PC-3 (cell line): ENCODE measurements around the gene ALKAL2. TPM values are rescaled to one million over a fixed set of nuclear protein-coding genes. Genes with fewer than 3 reads are reported as not detected.

Experiments used
- ATAC-seq: fragments of 200-7000 bp; cut with Tn5 transposase; 2 replicates; pipeline ENCODE4 v1.9.1; 2020; ENCODE audit warnings: mild to moderate bottlenecking, moderate library complexity
- BruUV-seq: library from RNA; stranded (reverse); fragments of 400-500 nt; replicated peaks from 2 replicates; lab custom pipeline; 2021; lab: Mats Ljungman, UMichigan
- CTCF ChIA-PET: fragments of 300-600 bp; sonication (Branson Sonifier 250); formaldehyde crosslinking; loops from one replicate; lab custom pipeline; 2022; ENCODE audit warnings: antibody characterized with exemption; lab: Charles Lee
- POLR2A ChIA-PET: fragments of 300-600 bp; sonication (Branson Sonifier 250); formaldehyde crosslinking; loops from one replicate; lab custom pipeline; 2022; ENCODE audit warnings: antibody characterized with exemption; ENCODE audit not compliant: unreplicated experiment; lab: Charles Lee
- DNase-seq: peaks from one replicate; pipeline ENCODE4 v3.0.0-alpha.2; 2015
- H2AFZ ChIP-seq: fragments of 300-600 bp; sonication (generic); 2 replicates; pipeline ENCODE4 v1.6.0; 2016; ENCODE audit warnings: antibody characterized with exemption, low read length
- H3F3A ChIP-seq: fragments of 300-600 bp; sonication (generic); one replicate; pipeline ENCODE4 v1.6.0; 2017; ENCODE audit warnings: antibody characterized with exemption, low read length, control low read depth, mild to moderate bottlenecking; ENCODE audit not compliant: unreplicated experiment
- H3K27ac ChIP-seq: fragments of 300-600 bp; sonication (generic); 2 replicates; pipeline ENCODE4 v1.5.1; 2016; ENCODE audit warnings: mild to moderate bottlenecking, low read length
- H3K27me3 ChIP-seq: fragments of 300-600 bp; sonication (generic); 2 replicates; pipeline ENCODE4 v1.6.1; 2016; ENCODE audit warnings: low read length, mixed read lengths
- H3K36me3 ChIP-seq: fragments of 300-600 bp; sonication (generic); 2 replicates; pipeline ENCODE4 v1.6.1; 2016; ENCODE audit warnings: low read depth, mixed run types, low read length, mixed read lengths
- H3K4me1 ChIP-seq: fragments of 300-600 bp; sonication (generic); 2 replicates; pipeline ENCODE4 v1.5.1; 2016; ENCODE audit warnings: low read length; ENCODE audit not compliant: insufficient read depth
- H3K4me2 ChIP-seq: fragments of 300-600 bp; sonication (generic); 2 replicates; pipeline ENCODE4 v1.6.0; 2016; ENCODE audit warnings: low read length
- H3K4me3 ChIP-seq: fragments of 300-600 bp; sonication (generic); 2 replicates; pipeline ENCODE4 v1.5.1; 2016; ENCODE audit warnings: mild to moderate bottlenecking, low read length, mixed read lengths
- H3K79me2 ChIP-seq: fragments of 300-600 bp; sonication (generic); 2 replicates; pipeline ENCODE4 v1.6.1; 2017; ENCODE audit warnings: low read length, mixed read lengths
- H3K9ac ChIP-seq: fragments of 300-600 bp; sonication (generic); 2 replicates; pipeline ENCODE4 v1.6.0; 2016; ENCODE audit warnings: mild to moderate bottlenecking, low read length
- H3K9me2 ChIP-seq: fragments of 300-600 bp; sonication (generic); replicated peaks from 2 replicates; pipeline ENCODE4 v1.6.1; 2016; ENCODE audit warnings: mixed run types, low read length, mixed read lengths
- H3K9me3 ChIP-seq: fragments of 300-600 bp; sonication (generic); 2 replicates; pipeline ENCODE4 v1.6.1; 2016; ENCODE audit warnings: low read length, mixed read lengths
- H4K20me1 ChIP-seq: fragments of 300-600 bp; sonication (generic); 2 replicates; pipeline ENCODE4 v1.6.1; 2016; ENCODE audit warnings: low read length, mixed read lengths
- EZH2 ChIP-seq: fragments of 300-600 bp; sonication (generic); IDR thresholded peaks from one replicate; pipeline ENCODE4 v1.6.1; 2017; ENCODE audit warnings: antibody characterized with exemption, mild to moderate bottlenecking, low read length; ENCODE audit not compliant: unreplicated experiment
- EZH2phosphoT487 ChIP-seq: fragments of 300-600 bp; sonication (generic); IDR thresholded peaks from 2 replicates; pipeline ENCODE4 v1.6.1; 2018; ENCODE audit warnings: mild to moderate bottlenecking, antibody characterized with exemption, low read length, borderline replicate concordance
- intact Hi-C: fragments of 100-400 bp; cut with micrococcal nuclease; formaldehyde crosslinking; loops from 2 replicates; pipeline ENCODE4 v1.9.0; 2023
- total RNA-seq: library from RNA; depleted of rRNA; stranded (reverse); fragments of >200 nt; gene quantifications from 2 replicates; pipeline ENCODE4 v1.2.3, GENCODE V29; 2014
- TF ChIP-seq, protein P1 (sequence below): fragments of 300-600 bp; sonication (generic); conservative IDR thresholded peaks from 2 replicates; pipeline ENCODE4 v1.5.1; 2017; ENCODE audit warnings: antibody characterized with exemption, low read depth, mild to moderate bottlenecking, low read length

Gene ALKAL2
- total RNA-seq, 1 experiment from 2014 or later = not detected

DNA sequence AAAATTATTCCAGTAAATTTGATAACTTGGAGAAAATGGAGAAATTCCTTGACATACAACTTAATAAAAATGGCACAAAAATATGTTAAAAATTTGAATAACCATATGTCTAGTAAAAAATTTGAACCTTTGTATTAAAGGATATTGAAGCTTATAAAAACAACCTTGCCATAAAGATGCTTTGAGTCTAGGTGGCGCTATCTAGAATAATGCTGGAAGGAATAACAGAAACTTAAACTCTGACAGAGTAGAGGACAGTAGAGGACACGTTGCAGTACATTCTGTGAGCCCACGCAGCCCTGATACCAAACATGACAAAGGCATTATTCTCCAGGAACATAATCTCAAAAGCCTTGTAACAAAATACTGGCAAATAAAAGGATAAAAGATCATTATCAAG is 44.7 kb upstream of the ALKAL2 start:
- H3K27me3 ChIP-seq = peaks cover 15% of the 10 kb centered on the region; the same call in 1 of the 2 replicates
- no peaks in the 10 kb centered on the region for H4K20me1 ChIP-seq
- H3K4me3 ChIP-seq = no peak overlapping the region
- no peak overlapping the region for H3K27ac ChIP-seq
- no peaks in the 10 kb centered on the region for H3K79me2 ChIP-seq
- no peaks in the 10 kb centered on the region for H3K4me1 ChIP-seq
- no peak overlapping the region for H2AFZ ChIP-seq
- ATAC-seq (no peak), DNase-seq (peak; percentile 35)
- POLR2A ChIA-PET = no interaction called here
- H3K36me3 ChIP-seq = no peaks in the 10 kb centered on the region
- H3K9me2 ChIP-seq = no peaks in the 10 kb centered on the region
- intact Hi-C loops = no loop called here
- no TSS peak for BruUV-seq
- CTCF ChIA-PET = interaction anchor here (0.6 kb wide), 1 partner anchor 270 kb away, joined by 5 read pairs; no protein-coding TSS in a partner anchor
- peaks cover 3% of the 10 kb centered on the region; the same call in 1 of the 2 replicates for H3K9me3 ChIP-seq
- H3K9ac ChIP-seq = no peak overlapping the region
- no peaks in the 10 kb centered on the region for H3F3A ChIP-seq
- no peak overlapping the region for H3K4me2 ChIP-seq
- TF ChIP-seq EZH2phosphoT487 (no peak), EZH2 (no peak)
- TF ChIP-seq, protein P1, sequence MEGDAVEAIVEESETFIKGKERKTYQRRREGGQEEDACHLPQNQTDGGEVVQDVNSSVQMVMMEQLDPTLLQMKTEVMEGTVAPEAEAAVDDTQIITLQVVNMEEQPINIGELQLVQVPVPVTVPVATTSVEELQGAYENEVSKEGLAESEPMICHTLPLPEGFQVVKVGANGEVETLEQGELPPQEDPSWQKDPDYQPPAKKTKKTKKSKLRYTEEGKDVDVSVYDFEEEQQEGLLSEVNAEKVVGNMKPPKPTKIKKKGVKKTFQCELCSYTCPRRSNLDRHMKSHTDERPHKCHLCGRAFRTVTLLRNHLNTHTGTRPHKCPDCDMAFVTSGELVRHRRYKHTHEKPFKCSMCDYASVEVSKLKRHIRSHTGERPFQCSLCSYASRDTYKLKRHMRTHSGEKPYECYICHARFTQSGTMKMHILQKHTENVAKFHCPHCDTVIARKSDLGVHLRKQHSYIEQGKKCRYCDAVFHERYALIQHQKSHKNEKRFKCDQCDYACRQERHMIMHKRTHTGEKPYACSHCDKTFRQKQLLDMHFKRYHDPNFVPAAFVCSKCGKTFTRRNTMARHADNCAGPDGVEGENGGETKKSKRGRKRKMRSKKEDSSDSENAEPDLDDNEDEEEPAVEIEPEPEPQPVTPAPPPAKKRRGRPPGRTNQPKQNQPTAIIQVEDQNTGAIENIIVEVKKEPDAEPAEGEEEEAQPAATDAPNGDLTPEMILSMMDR = peak; percentile 70

DNA sequence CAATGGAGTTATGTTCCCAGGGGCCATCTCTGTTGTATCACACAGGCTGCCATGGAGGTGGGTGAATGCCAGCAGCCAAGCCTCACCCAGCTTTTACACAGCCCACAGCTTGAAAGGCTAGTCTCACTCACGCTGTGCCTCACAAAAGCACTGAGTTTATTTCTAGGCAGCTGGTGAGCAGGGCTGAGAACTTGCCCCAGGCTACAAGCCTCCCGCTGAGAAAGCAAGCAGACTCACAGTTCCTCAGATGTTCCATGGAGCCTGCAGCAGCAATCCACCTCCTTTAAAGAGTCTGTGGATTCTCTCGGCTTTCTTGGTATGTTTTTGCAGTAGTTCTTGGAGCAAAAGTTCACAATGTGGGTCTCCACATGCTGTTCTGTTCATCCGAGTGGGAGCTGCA is 40.9 kb upstream of the ALKAL2 start:
- Histone ChIP-seq H2AFZ (no peak overlapping the region), H3K27ac (no peak overlapping the region), H3K27me3 (peaks cover 21% of the 10 kb centered on the region; the same call in 1 of the 2 replicates), H4K20me1 (no peaks in the 10 kb centered on the region), H3K9ac (no peak overlapping the region), H3K4me2 (no peak overlapping the region), H3K4me1 (no peaks in the 10 kb centered on the region), H3K9me3 (no peaks in the 10 kb centered on the region), H3K9me2 (no peaks in the 10 kb centered on the region), H3F3A (no peaks in the 10 kb centered on the region), H3K36me3 (no peaks in the 10 kb centered on the region), H3K4me3 (no peak overlapping the region), H3K79me2 (no peaks in the 10 kb centered on the region)
- peak; percentile 25 for DNase-seq
- no peak for ATAC-seq
- no TSS peak for BruUV-seq
- intact Hi-C loops = no loop called here
- ChIA-PET POLR2A (no interaction called here), CTCF (no interaction called here)
- TF ChIP-seq EZH2phosphoT487 = no peak
- TF ChIP-seq, protein P1 = no peak
- TF ChIP-seq EZH2 = no peak

- no TSS peak for BruUV-seq
- no peak overlapping the region for H3K4me3 ChIP-seq
- H2AFZ ChIP-seq = no peak overlapping the region
- POLR2A ChIA-PET = no interaction called here
- no peaks in the 10 kb centered on the region for H3K9me2 ChIP-seq
- TF ChIP-seq, protein P1 = no peak
- TF ChIP-seq EZH2phosphoT487 = no peak
- no peak for TF ChIP-seq EZH2
- no peaks in the 10 kb centered on the region for H3K79me2 ChIP-seq
- H3K9ac ChIP-seq = no peak overlapping the region
- H4K20me1 ChIP-seq = no peaks in the 10 kb centered on the region
- CTCF ChIA-PET = no interaction called here
- no peak overlapping the region for H3K27ac ChIP-seq
- H3K9me3 ChIP-seq = no peaks in the 10 kb centered on the region
- ATAC-seq = no peak
- peaks cover 7% of the 10 kb centered on the region for H3K4me1 ChIP-seq
- no peaks in the 10 kb centered on the region for H3F3A ChIP-seq
- no peak for DNase-seq
- peaks cover 13% of the 10 kb centered on the region; the same call in 1 of the 2 replicates for H3K27me3 ChIP-seq
- H3K36me3 ChIP-seq = no peaks in the 10 kb centered on the region
- no peak overlapping the region for H3K4me2 ChIP-seq
- intact Hi-C loops = no loop called here
Observed at GRCh38 chr2:323035-323434, 35.1 kb upstream of the ALKAL2 start.
